HEK293T (cell line): Measurements from ENCODE around the gene EIPR1.

Experiments used
- CTCF ChIA-PET: fragments of 350-600 bp; formaldehyde crosslinking; extraction: SDS; loops from one replicate; lab custom pipeline; 2021; ENCODE audit warnings: antibody characterized with exemption, inconsistent platforms; lab: Yijun Ruan, JAX
- POLR2A ChIA-PET: fragments of 350-600 bp; formaldehyde crosslinking; extraction: SDS; loops from one replicate; lab custom pipeline; 2020; ENCODE audit warnings: antibody characterized with exemption, inconsistent platforms; lab: Yijun Ruan, JAX
- DNase-seq: peaks from one replicate; pipeline ENCODE4 v3.0.0; 2012; ENCODE audit warnings: mixed read lengths; ENCODE audit errors: extremely low spot score
- ARNT ChIP-seq: fragments of 450-650 bp; IDR thresholded peaks from 2 replicates; pipeline ENCODE4 v1.6.1; 2017; ENCODE audit warnings: mild to moderate bottlenecking
- BHLHE40 ChIP-seq: fragments of 450-650 bp; IDR thresholded peaks from 2 replicates; pipeline ENCODE4 v1.6.1; 2016; ENCODE audit warnings: mild to moderate bottlenecking, moderate library complexity, borderline replicate concordance
- CTBP1 ChIP-seq: fragments of 450-650 bp; IDR thresholded peaks from 2 replicates; pipeline ENCODE4 v1.6.1; 2016; ENCODE audit warnings: borderline replicate concordance
- ELF4 ChIP-seq: fragments of 450-650 bp; IDR thresholded peaks from 2 replicates; pipeline ENCODE4 v1.6.1; 2017; ENCODE audit warnings: antibody characterized with exemption
- FOXA1 ChIP-seq: fragments of 450-650 bp; IDR thresholded peaks from 2 replicates; pipeline ENCODE4 v1.6.1; 2016; ENCODE audit warnings: mild to moderate bottlenecking
- FOXK2 ChIP-seq: fragments of 450-650 bp; IDR thresholded peaks from 2 replicates; pipeline ENCODE4 v1.6.1; 2016; ENCODE audit warnings: mild to moderate bottlenecking
- FOXM1 ChIP-seq: fragments of 450-650 bp; IDR thresholded peaks from 2 replicates; pipeline ENCODE4 v1.6.1; 2017; ENCODE audit warnings: mild to moderate bottlenecking, borderline replicate concordance
- HDGF ChIP-seq: fragments of 450-650 bp; IDR thresholded peaks from 2 replicates; pipeline ENCODE4 v1.6.1; 2017; ENCODE audit warnings: antibody characterized with exemption, borderline replicate concordance
- L3MBTL2 ChIP-seq: fragments of 450-650 bp; conservative IDR thresholded peaks from 2 replicates; pipeline ENCODE4 v1.6.1; 2016; ENCODE audit warnings: mild to moderate bottlenecking
- LEF1 ChIP-seq: fragments of 450-650 bp; IDR thresholded peaks from 2 replicates; pipeline ENCODE4 v1.6.1; 2017; ENCODE audit warnings: mild to moderate bottlenecking, borderline replicate concordance
- NFRKB ChIP-seq: fragments of 450-650 bp; IDR thresholded peaks from 2 replicates; pipeline ENCODE4 v1.6.1; 2016; ENCODE audit warnings: mild to moderate bottlenecking, moderate library complexity
- PKNOX1 ChIP-seq: fragments of 450-650 bp; IDR thresholded peaks from 2 replicates; pipeline ENCODE4 v1.6.1; 2016
- SP1 ChIP-seq: fragments of 450-650 bp; IDR thresholded peaks from 2 replicates; pipeline ENCODE4 v1.6.1; 2017
- SUZ12 ChIP-seq: fragments of 450-650 bp; IDR thresholded peaks from 2 replicates; pipeline ENCODE4 v1.6.1; 2016; ENCODE audit warnings: mild to moderate bottlenecking
- TARDBP ChIP-seq: fragments of 450-650 bp; IDR thresholded peaks from 2 replicates; pipeline ENCODE4 v1.6.1; 2016
- ZNF384 ChIP-seq: fragments of 450-650 bp; IDR thresholded peaks from 2 replicates; pipeline ENCODE4 v1.6.1; 2016

The EIPR1 gene

GRCh38 chr2:3319745-3320566 is 57.7 kb downstream of the EIPR1 start:
- ChIA-PET CTCF (no interaction called here), POLR2A (no interaction called here)
- TF ChIP-seq CTBP1, result no peak
- TF ChIP-seq NFRKB, result no peak
- no peak for TF ChIP-seq SP1
- TF ChIP-seq ELF4, result no peak
- no peak for DNase-seq

- DNase-seq, result no peak
- CTCF ChIA-PET, result no interaction called here
- no peak for TF ChIP-seq ELF4
- no peak for TF ChIP-seq CTBP1
- no peak for TF ChIP-seq FOXM1
- POLR2A ChIA-PET, result no interaction called here
Measured at GRCh38 chr2:3319134-3319533, 58.5 kb downstream of the EIPR1 start.

- DNase-seq, result no peak
- ChIA-PET CTCF (no interaction called here), POLR2A (no interaction called here)
- TF ChIP-seq HDGF, result no peak
- TF ChIP-seq CTBP1, result no peak
- no peak for TF ChIP-seq ZNF384
- no peak for TF ChIP-seq ARNT
- no peak for TF ChIP-seq L3MBTL2
- no peak for TF ChIP-seq FOXA1
- no peak for TF ChIP-seq ELF4
- TF ChIP-seq LEF1, result no peak
- no peak for TF ChIP-seq BHLHE40
- TF ChIP-seq PKNOX1, result no peak
- no peak for TF ChIP-seq FOXM1
- no peak for TF ChIP-seq NFRKB
- TF ChIP-seq SP1, result no peak
- no peak for TF ChIP-seq FOXK2
- TF ChIP-seq SUZ12, result no peak
- no peak for TF ChIP-seq TARDBP
Measured at GRCh38 chr2:3317871-3318590, 59.6 kb downstream of the EIPR1 start.

GRCh38 chr2:3317277-3317685 is 60.3 kb downstream of the EIPR1 start:
- CTCF ChIA-PET, result no interaction called here
- POLR2A ChIA-PET, result no interaction called here
- no peak for DNase-seq
- TF ChIP-seq HDGF (no peak), LEF1 (no peak), PKNOX1 (no peak), BHLHE40 (no peak), L3MBTL2 (no peak), NFRKB (no peak), ARNT (no peak), SUZ12 (no peak), SP1 (no peak), FOXM1 (no peak), FOXK2 (no peak), TARDBP (no peak), ELF4 (no peak), ZNF384 (no peak), CTBP1 (no peak), FOXA1 (no peak)

- TF ChIP-seq L3MBTL2 (no peak), NFRKB (no peak), SUZ12 (no peak), CTBP1 (no peak), ARNT (no peak), FOXM1 (no peak), ELF4 (no peak), TARDBP (no peak), BHLHE40 (no peak)
- CTCF ChIA-PET, result no interaction called here
- POLR2A ChIA-PET, result no interaction called here
- DNase-seq, result no peak
Measured at GRCh38 chr2:3316456-3317276, 61.0 kb downstream of the EIPR1 start.

- TF ChIP-seq SP1 (no peak), LEF1 (no peak), HDGF (no peak), ELF4 (no peak), SUZ12 (no peak), FOXA1 (no peak), FOXK2 (no peak), L3MBTL2 (no peak), BHLHE40 (no peak), TARDBP (no peak)
- ChIA-PET POLR2A (no interaction called here), CTCF (no interaction called here)
- DNase-seq, result no peak
Measured at GRCh38 chr2:3314626-3315025, 63.0 kb downstream of the EIPR1 start.
